ENCODE data around the gene POU4F1. TPM values are rescaled to one million over a fixed set of nuclear protein-coding genes. Genes with fewer than 3 reads are reported as not detected.

POU4F1 gene
- total RNA-seq, 1 experiment from 2014 or later: 0.26 TPM

- H3K9me3 Mint-ChIP-seq: peaks cover 8 to 16% of the 10 kb centered on the region in 2 experiments; a peak in 3 of 5 replicates
- no peak overlapping the region for H2BK120ac ChIP-seq (ENCODE audit: low read depth, low read length, poor library complexity, severe bottlenecking)
- peaks cover 36 to 67% of the 10 kb centered on the region in 2 experiments for H3K4me1 Mint-ChIP-seq
- H2AK5ac ChIP-seq (ENCODE audit: insufficient read length, low read length): no peak overlapping the region
- no peak overlapping the region for H4K8ac ChIP-seq (replicated peaks; ENCODE audit: insufficient read length, low read depth, low read length)
- H3K23ac ChIP-seq (ENCODE audit: insufficient read length, low read depth, low read length): no peak overlapping the region
- peak; percentile 45 for TF ChIP-seq CTCF (conservative IDR thresholded peaks at IDR 0.05)
- H3K4me2 ChIP-seq (ENCODE audit: insufficient read depth, insufficient read length, low read length): peak overlapping the region; percentile 64
- H4K5ac ChIP-seq (ENCODE audit: insufficient read length, low read depth, low read length): no peak overlapping the region
- no peak overlapping the region for H3K14ac ChIP-seq (ENCODE audit: insufficient read depth, low read length)
- H2BK15ac ChIP-seq (ENCODE audit: low read depth, low read length): no peak overlapping the region
- H3K23me2 ChIP-seq (ENCODE audit: insufficient read length, low read depth, low read length, poor library complexity, severe bottlenecking): peaks cover 23% of the 10 kb centered on the region
- no peak overlapping the region for H3K27ac Mint-ChIP-seq
- no peaks in the 10 kb centered on the region for H3K4me1 ChIP-seq (ENCODE audit: insufficient read depth, low read length)
- H2BK20ac ChIP-seq (ENCODE audit: low read depth, low read length, poor library complexity, severe bottlenecking): no peak overlapping the region
- H3K9me3 ChIP-seq (ENCODE audit: control insufficient read depth, low read depth, low read length): no peaks in the 10 kb centered on the region
- no peak overlapping the region for H2BK5ac ChIP-seq (ENCODE audit: insufficient read length, low read length)
- H4K20me1 ChIP-seq (ENCODE audit: control insufficient read depth, insufficient read depth, insufficient read length): no peaks in the 10 kb centered on the region
- H3K27me3 Mint-ChIP-seq (ENCODE audit: low read depth): peaks cover 96% of the 10 kb centered on the region
- peak overlapping the region in 1 of 2 experiments; percentile 58; a peak in 3 of 5 replicates for H3K4me3 Mint-ChIP-seq
- no peak overlapping the region for H3K9ac ChIP-seq (ENCODE audit: extremely low read depth, insufficient read length, low read length)
- DNase-seq: peak; percentile 79
- H4K91ac ChIP-seq (ENCODE audit: insufficient read length, low read depth, low read length): no peak overlapping the region
- no peak overlapping the region for H3K18ac ChIP-seq (ENCODE audit: insufficient read length, low read depth, low read length)
- H3K56ac ChIP-seq (ENCODE audit: insufficient read length, low read depth, low read length): no peak overlapping the region
- no peaks in the 10 kb centered on the region for H3K79me1 ChIP-seq (ENCODE audit: insufficient read depth, low read depth, low read length, poor library complexity, severe bottlenecking)
- no peak overlapping the region for H3T11ph ChIP-seq (ENCODE audit: low read length)
- no peaks in the 10 kb centered on the region for H3K79me2 ChIP-seq (ENCODE audit: insufficient read depth, low read length)
- H3K36me3 Mint-ChIP-seq (ENCODE audit: insufficient read depth in 1 of 3, low read depth in 3 of 3): peaks cover 0 to 2% (median 2%) of the 10 kb centered on the region in 3 experiments; a peak in 3 of 7 replicates
- no CpG with 5 or more reads among the region's 20 CpGs for WGBS (ENCODE audit: extremely low coverage, insufficient read length, low lambda C conversion rate)
- H2AFZ ChIP-seq (ENCODE audit: low read length): no peak overlapping the region
- no peak overlapping the region for H3K27ac ChIP-seq (ENCODE audit: insufficient read length, low read depth, low read length)
- no peak overlapping the region for H3K4ac ChIP-seq (ENCODE audit: low read depth, low read length)
- no peak overlapping the region for H2BK12ac ChIP-seq (ENCODE audit: insufficient read length, low read depth, low read length)
- H3K27me3 ChIP-seq (ENCODE audit: insufficient read depth, low read length): peaks cover 92% of the 10 kb centered on the region
Measured at GRCh38 chr13:78604782-78605611, 1.6 kb upstream of the POU4F1 start.

Measured in H9 (cell line).